KMS-11 (cell line): ENCODE data around the gene CDCP1.

ENCODE experiments used
- H2AFZ ChIP-seq: fragments of 200-600 bp; sonication (generic); 2 replicates; pipeline ENCODE4 v1.6.1; 2016; ENCODE audit warnings: antibody characterized with exemption, mixed run types, low read depth
- H3K27ac ChIP-seq: fragments of 200-600 bp; sonication (generic); 2 replicates; pipeline ENCODE4 v1.6.1; 2016; ENCODE audit warnings: mild to moderate bottlenecking, mixed run types
- H3K27me3 ChIP-seq: fragments of 200-600 bp; sonication (generic); 2 replicates; pipeline ENCODE4 v1.6.1; 2017; ENCODE audit warnings: mild to moderate bottlenecking, low read depth, mixed run types, moderate library complexity; ENCODE audit not compliant: insufficient read depth
- H3K36me3 ChIP-seq: fragments of 200-600 bp; sonication (generic); 2 replicates; pipeline ENCODE4 v1.6.1; 2017; ENCODE audit warnings: mild to moderate bottlenecking, mixed run types; ENCODE audit not compliant: insufficient read depth
- H3K4me1 ChIP-seq: fragments of 200-600 bp; sonication (generic); 2 replicates; pipeline ENCODE4 v1.6.1; 2016; ENCODE audit warnings: mild to moderate bottlenecking, low read depth, mixed run types; ENCODE audit not compliant: poor library complexity, severe bottlenecking
- H3K4me2 ChIP-seq: fragments of 200-600 bp; sonication (generic); 2 replicates; pipeline ENCODE4 v1.7.0; 2016; ENCODE audit warnings: mild to moderate bottlenecking, mixed run types
- H3K4me3 ChIP-seq: fragments of 200-600 bp; sonication (generic); IDR thresholded peaks from 2 replicates; pipeline ENCODE4 v1.6.1; 2017; ENCODE audit warnings: low read depth, low read length, mixed read lengths; ENCODE audit not compliant: insufficient read depth
- H3K79me2 ChIP-seq: fragments of 200-600 bp; sonication (generic); 2 replicates; pipeline ENCODE4 v1.6.1; 2016; ENCODE audit warnings: low read depth, mixed run types; ENCODE audit not compliant: insufficient read depth
- H3K9ac ChIP-seq: fragments of 200-600 bp; sonication (generic); 2 replicates; pipeline ENCODE4 v1.6.1; 2016; ENCODE audit warnings: mild to moderate bottlenecking, mixed run types
- H4K20me1 ChIP-seq: fragments of 200-600 bp; sonication (generic); 2 replicates; pipeline ENCODE4 v1.6.1; 2016; ENCODE audit warnings: mild to moderate bottlenecking, mixed run types; ENCODE audit not compliant: insufficient read depth
- TF ChIP-seq, protein P1 (sequence below): fragments of 200-600 bp; sonication (generic); conservative IDR thresholded peaks from 2 replicates; pipeline ENCODE4 v1.6.1; 2017; ENCODE audit warnings: low read depth, mild to moderate bottlenecking, antibody characterized with exemption, low read length, moderate library complexity, mixed read lengths

Gene CDCP1

DNA sequence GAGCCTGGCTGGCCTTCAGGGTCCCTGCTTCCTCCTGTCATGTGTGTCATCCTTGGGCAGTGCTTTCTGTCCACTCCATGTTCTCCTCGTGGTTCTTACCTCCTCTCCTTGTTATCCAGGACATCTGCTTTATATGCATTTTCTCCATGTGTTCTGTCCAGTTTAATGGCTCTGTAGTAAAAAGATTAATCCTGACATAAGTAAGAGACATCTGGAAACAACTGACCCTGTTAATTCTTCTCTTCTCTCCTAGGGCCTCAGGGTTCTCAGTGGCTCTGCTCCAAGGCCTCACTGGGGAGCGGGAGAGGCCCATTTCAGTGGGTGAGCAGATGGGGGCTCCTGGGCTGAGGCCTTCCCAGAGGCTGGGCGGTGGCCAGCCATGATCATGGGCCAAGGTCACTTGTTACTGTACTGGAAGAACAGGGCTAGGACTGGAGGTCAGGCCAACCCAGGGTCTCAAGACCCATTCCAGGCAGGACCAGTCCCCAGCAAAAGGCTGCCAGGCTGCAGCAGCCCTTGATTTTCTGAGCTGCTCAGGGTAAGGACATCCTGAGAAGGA lies 20.2 kb upstream of the CDCP1 start:
- H2AFZ ChIP-seq, result no peak overlapping the region
- peaks cover 18% of the 10 kb centered on the region for H3K4me1 ChIP-seq
- H3K4me3 ChIP-seq, result no peak overlapping the region
- H3K36me3 ChIP-seq, result no peaks in the 10 kb centered on the region
- H3K79me2 ChIP-seq, result no peaks in the 10 kb centered on the region
- H3K4me2 ChIP-seq, result no peak overlapping the region
- no peaks in the 10 kb centered on the region for H3K27me3 ChIP-seq
- H3K27ac ChIP-seq, result no peak overlapping the region
- no peaks in the 10 kb centered on the region for H4K20me1 ChIP-seq
- TF ChIP-seq, protein P1, sequence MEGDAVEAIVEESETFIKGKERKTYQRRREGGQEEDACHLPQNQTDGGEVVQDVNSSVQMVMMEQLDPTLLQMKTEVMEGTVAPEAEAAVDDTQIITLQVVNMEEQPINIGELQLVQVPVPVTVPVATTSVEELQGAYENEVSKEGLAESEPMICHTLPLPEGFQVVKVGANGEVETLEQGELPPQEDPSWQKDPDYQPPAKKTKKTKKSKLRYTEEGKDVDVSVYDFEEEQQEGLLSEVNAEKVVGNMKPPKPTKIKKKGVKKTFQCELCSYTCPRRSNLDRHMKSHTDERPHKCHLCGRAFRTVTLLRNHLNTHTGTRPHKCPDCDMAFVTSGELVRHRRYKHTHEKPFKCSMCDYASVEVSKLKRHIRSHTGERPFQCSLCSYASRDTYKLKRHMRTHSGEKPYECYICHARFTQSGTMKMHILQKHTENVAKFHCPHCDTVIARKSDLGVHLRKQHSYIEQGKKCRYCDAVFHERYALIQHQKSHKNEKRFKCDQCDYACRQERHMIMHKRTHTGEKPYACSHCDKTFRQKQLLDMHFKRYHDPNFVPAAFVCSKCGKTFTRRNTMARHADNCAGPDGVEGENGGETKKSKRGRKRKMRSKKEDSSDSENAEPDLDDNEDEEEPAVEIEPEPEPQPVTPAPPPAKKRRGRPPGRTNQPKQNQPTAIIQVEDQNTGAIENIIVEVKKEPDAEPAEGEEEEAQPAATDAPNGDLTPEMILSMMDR, result no peak
- H3K9ac ChIP-seq, result no peak overlapping the region

DNA sequence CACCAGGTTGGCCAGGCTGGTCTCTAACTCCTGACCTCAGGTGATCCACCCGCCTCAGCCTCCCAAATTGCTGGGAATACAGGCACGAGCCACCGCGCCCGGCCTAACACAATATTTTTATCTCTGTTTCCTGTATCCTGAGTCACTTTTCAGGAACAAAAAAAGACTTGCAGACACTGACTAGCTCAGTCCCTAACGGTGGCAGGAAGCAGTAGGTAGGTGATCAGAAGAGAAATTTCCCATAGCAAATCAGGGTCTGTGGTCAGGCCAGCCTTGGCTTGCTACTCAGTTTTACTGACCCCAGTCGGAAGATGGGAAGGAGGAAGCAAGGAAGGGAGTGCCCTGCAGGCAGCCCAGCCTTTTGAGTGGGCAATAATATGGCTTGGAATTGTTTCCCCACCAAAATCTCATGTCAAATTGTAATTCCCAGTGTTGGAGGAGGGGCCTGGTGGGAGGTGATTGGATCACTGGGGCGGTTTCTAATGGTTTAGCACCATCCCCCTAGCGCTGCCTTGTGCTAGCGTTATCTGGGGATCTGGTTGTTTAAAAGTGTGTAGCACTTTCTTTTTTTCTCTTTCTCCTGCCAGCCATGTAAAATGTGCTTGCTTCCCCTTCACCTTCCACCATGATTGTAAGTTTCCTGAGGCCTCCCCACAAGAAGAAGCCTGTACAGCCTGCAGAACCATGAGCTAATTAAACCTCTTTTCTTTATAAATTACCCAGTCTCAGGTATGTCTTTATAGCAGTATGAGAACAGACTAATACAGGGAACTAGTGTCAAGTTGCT lies 19.5 kb upstream of the CDCP1 start:
- H3K79me2 ChIP-seq, result no peaks in the 10 kb centered on the region
- no peaks in the 10 kb centered on the region for H4K20me1 ChIP-seq
- H3K36me3 ChIP-seq, result no peaks in the 10 kb centered on the region
- H3K9ac ChIP-seq, result no peak overlapping the region
- no peak overlapping the region for H2AFZ ChIP-seq
- no peaks in the 10 kb centered on the region for H3K27me3 ChIP-seq
- H3K4me1 ChIP-seq, result peaks cover 18% of the 10 kb centered on the region
- no peak overlapping the region for H3K27ac ChIP-seq
- no peak overlapping the region for H3K4me2 ChIP-seq
- no peak overlapping the region for H3K4me3 ChIP-seq
- TF ChIP-seq, protein P1, result no peak

DNA sequence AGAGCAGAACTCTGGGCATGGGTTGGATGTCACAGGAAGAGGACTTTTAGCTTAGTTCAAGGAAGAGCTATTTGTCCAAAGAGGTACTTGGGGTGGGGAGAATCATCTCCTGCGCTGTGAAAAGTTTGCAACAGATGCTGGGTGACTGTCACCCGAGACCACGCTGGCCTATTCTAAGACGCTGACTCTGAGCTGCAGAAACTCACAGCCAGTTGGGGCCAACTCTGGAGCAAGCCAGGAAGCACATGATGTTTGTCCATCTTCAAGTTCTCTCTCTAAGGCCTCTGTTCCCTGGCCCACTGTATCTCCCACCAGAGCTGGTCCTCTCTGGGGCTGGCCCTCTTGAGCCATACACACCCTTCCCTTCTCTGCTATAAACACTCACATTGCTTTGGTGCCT lies 17.9 kb upstream of the CDCP1 start:
- H3K4me2 ChIP-seq, result no peak overlapping the region
- TF ChIP-seq, protein P1, result no peak
- H3K27me3 ChIP-seq, result no peaks in the 10 kb centered on the region
- H3K36me3 ChIP-seq, result no peaks in the 10 kb centered on the region
- H3K4me1 ChIP-seq, result peaks cover 18% of the 10 kb centered on the region
- no peaks in the 10 kb centered on the region for H3K79me2 ChIP-seq
- no peak overlapping the region for H3K27ac ChIP-seq
- no peak overlapping the region for H3K4me3 ChIP-seq
- H3K9ac ChIP-seq, result no peak overlapping the region
- no peak overlapping the region for H2AFZ ChIP-seq
- no peaks in the 10 kb centered on the region for H4K20me1 ChIP-seq

DNA sequence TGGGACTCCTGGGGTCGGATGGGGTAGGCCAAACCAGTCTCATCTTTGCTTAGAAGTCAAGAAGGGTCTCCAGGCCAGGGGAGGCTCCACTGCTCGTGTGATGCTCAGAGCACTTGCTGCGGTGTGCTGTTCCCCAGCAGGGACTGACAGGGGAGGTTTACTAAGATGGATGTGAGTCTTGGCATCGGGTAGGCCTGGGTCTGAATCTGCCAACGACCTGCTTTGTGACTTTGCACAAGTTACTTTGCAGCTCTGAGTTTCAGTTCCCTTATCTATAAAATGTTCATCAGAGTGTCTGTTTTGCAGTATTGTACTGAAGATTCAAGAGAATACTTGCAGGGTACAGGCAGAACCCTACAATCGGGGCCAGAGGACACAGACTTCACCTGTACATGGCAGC lies 17.3 kb upstream of the CDCP1 start:
- Histone ChIP-seq H4K20me1 (no peaks in the 10 kb centered on the region), H3K4me2 (no peak overlapping the region), H3K79me2 (no peaks in the 10 kb centered on the region), H3K27ac (no peak overlapping the region), H3K27me3 (no peaks in the 10 kb centered on the region), H3K4me3 (no peak overlapping the region), H3K4me1 (peaks cover 17% of the 10 kb centered on the region), H2AFZ (no peak overlapping the region), H3K9ac (no peak overlapping the region), H3K36me3 (no peaks in the 10 kb centered on the region)
- TF ChIP-seq, protein P1, result no peak
